Measurements from ENCODE around the gene AGAP2.
A peak's percentile ranks its signal among the peaks of the same experiment; 100 is the strongest.

AGAP2 gene

DNA sequence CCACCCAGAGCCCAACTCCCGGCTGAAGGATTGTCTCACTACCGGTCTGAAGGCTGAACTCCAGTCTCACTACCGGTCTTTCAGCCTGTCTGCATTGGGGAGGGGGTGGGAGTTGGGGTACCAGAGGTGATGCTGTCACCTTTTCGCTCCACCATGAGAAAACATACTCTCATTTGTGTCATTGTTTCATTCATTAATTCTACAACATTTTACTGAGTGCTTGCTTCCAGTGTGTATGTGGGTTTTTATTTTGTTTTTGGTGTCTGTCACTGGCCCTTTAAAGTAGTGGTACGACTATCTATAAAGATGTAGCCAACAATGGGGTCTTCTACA lies 14.1 kb upstream of the AGAP2 start:
- DNase-seq, result no peak

DNA sequence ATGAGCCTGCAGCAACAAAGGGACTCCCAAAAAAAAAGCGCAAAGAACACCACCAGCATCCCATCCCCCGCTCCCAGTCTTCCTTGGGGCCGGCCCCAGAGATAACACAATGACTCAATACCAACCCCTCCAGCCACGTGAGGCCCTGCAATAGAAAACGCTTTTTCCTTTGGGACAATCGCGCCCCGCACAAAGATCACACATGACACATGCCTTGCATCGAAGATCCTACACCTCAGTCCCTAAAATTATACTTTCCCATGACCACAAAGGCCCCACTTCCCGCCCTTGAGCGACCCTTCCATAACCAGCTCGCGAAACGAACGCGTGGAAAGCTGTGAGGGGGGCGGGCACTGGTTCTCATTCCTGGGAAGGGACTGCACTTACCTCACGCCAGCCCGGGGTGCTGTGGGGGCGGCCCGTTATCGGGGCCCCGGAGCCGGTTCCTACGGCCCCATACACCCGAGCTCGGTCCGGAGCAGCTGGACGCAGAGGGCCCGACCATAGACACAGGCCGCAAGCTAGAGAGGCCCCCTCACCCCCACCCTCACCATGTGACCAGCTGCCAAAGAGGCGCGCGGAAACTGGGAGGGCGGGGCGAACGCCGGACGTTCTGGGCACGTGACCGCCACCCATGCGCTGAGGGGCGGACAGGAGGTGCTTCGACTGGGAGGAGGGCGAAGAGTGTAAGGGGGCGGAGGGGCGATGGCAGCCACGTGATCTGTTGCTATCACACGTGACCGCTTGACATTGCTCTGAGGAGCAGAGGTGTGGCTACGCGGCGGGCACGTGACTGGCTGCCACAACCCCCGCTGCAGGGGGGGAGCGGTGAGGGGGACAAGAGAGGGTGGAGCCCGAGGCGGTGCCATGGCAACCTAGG lies 13.5 kb upstream of the AGAP2 start, which contains the start of gene CDK4:
Gene CDK4, minus strand, starts transcription at position 523 of the 880 bp plus-strand sequence. CDS start 593 bp downstream, outside the sequence.
- DNase-seq, result peak; percentile 98

GRCh38 chr12:57751432-57751787 lies 12.9 kb upstream of the AGAP2 start:
- no peak for DNase-seq

GRCh38 chr12:57750561-57751431 lies 12.3 kb upstream of the AGAP2 start:
- no peak for DNase-seq

DNA sequence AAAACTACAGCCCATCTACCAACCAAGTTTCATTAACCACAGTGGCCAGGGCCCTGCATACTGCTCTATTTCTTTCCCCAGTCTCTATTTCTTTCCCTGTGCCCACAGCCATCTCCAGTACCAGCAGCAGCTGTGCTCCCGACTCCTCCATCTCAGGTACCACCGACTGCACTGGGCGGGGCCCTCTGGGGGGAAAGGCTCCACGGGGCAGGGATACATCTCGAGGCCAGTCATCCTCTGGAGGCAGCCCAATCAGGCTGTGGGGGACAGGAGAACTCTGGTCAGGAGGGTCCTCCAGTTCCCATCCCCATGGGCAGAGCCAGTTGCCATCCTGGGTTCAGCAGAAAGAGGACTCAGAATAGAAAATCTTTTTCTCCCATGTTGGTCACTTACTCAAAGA lies 10.5 kb upstream of the AGAP2 start:
- DNase-seq, result no peak

DNA sequence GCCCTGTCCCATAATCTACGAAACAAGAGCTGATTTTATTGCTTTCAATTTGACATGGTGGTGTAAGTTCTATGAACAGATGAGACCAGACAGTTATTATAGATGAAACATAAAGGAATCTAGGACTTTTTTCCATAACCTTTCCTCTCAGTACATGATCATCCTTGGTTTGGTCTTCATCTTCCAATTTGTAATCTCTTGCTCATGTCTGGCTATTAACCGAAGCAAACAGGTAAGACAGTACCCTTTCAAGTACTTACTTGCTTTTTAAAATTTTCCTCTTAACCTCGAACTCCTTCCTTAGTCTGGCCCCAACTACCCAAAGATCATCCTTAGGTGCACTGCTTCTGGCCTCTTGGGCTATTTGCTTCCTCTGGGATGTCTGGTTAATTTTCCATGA lies 7.5 kb upstream of the AGAP2 start:
- no peak for DNase-seq

- DNase-seq, result peak; percentile 9
These were observed 6.9 kb upstream of the AGAP2 start for GRCh38 chr12:57745485-57745881.

DNA sequence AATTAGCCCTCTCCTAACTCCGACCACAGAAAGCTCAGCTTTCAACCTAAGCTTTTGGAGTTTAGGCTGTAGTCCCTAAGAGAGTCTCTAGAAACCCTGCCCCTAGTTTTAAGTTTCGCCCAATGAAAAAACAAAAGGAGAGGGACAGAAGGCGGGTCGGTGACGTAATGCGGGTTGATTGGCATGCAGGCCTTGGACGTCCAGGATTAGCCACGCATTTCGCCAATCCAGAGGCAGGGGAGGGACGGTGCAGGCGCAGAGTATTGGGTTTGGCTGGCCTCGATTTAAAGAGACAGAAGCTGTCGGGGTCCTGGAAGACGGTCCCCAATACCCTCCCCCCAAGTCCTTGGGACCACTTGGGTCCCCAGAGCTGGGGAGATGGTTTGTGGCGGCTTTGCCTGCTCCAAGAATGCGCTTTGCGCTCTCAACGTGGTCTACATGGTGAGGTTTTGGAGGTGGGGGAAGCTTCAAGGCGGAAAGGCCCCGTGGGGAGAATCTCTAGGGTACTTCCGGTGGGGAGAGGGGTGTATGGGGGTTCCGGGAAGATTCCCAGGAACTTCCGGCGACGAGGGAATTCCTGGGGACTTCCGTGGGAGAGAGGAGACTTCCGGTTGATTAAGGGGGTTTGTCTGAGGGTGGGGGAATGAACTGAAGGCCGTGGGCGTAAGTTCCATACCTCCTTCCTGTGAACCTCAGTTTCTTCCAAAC lies 6.4 kb upstream of the AGAP2 start, which contains the start of gene TSPAN31:
Gene TSPAN31, plus strand, starts transcription at position 263 of the 708 bp plus-strand sequence. Its CDS starts 116 bp downstream, at position 379.
- peak; percentile 96 for DNase-seq

GRCh38 chr12:57744194-57744776 lies 5.7 kb upstream of the AGAP2 start:
- DNase-seq, result peak; percentile 74

GRCh38 chr12:57743769-57744168 lies 5.2 kb upstream of the AGAP2 start:
- no peak for DNase-seq

DNA sequence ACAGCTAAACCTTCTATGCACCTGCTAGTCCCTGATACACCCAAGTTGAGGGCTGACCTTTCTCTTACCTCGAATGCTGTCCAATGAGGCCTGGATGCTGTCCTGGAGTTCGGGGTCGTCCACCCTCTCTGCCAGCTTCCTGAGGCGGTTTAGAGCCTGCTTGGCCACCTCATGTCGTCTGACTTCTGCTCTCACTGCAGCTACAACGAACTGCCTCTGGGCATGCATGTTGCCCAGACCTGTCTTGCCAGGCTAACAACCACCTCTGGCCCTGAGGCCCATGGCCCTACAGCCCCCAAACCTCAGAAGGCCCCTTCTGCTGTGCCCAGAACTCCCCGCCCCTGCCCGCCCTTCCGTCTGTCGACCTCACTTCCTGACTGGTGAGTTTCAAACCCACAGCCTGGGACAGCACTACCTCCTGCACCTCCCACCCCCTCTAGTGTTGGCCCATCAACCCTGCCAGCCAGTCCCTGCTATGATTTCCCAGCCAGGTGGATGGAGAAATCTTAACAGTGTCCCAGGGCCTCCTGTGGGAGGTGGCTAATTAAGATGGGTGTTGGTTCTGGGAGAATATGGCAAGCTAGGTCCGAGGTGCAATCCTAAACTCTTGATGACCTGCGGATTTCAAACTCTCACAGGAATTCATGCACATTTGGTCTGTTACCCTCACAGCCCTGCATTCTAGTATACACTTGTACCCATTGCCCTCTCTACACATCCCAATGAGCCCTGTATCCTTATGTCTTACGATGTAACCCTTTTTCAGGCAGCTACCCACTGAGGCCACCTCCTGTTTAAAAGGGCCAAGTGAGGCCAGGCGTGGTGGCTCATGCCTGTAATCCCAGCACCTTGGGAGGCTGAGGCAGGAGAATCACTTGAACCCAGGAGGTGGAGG lies 3.5 kb upstream of the AGAP2 start:
- peak; percentile 80 for DNase-seq

GRCh38 chr12:57741413-57741789 lies 2.9 kb upstream of the AGAP2 start:
- DNase-seq, result peak; percentile 11

DNA sequence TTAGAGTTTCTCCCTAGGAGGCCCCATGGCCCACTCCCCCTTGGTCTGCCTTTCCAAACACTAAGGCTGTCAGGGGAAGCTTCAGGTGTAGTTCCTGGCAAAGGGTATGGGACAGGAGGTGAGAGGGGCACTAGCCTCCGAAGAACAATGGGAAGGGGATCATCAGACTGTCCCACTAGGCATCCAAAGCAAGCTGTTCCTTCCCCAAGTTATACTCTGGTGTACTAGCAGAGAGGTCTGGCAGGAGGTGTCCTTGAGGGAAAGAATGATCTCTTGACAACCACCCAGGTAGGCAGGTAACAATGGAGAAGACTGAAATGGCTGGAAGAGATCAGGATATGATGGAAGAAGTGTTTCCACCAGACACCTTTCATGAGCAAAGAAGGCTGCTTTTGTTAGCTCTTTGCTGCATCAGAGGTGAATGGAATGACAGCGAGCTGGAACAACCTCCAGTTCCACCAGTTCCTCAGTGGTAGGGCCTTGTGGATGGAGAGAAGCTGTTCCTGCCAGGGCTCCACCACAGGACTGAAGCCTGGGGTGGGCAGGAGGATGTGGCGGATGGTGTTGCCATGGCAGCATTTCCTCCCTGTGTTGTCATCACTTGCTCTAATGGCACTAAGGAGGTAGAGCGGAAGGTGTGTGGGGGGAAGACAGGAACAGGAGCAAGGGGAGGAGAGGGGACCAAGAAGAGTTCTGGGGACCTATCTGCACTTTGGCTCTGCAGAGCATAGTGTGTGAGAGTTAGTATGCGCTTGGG lies 2.3 kb upstream of the AGAP2 start:
- DNase-seq, result peak; percentile 74

DNA sequence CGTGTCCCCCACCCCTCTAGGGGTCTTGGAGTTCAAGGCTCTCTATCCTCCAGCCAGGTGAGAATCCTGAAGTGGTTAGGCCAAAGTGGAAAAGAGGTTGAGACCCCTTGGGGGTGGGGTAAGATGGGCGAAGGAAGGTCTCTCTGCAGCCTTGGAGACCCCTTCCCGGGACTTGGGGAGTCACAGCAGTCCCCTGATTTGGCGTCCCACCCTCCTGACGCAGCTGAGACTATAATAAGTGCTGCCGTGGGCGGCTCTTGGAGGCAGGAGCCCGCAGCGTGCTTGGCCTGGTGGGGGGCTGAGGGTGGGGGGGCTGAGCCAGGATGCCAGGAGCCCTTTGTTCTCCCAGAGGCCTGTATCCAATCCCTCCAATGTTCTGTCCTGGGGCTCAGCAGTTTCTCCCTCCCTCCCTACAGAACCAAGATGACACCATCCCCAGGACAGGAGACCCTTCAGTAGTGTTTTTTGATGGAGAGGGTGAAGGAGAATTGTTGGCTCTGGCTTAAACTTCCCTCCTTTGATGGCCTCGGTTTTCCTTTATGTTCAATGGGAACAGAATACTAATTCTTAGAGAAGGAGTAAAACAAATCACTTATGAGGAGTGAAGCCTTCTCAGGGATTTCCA lies 1.5 kb upstream of the AGAP2 start:
- DNase-seq, result no peak

DNA sequence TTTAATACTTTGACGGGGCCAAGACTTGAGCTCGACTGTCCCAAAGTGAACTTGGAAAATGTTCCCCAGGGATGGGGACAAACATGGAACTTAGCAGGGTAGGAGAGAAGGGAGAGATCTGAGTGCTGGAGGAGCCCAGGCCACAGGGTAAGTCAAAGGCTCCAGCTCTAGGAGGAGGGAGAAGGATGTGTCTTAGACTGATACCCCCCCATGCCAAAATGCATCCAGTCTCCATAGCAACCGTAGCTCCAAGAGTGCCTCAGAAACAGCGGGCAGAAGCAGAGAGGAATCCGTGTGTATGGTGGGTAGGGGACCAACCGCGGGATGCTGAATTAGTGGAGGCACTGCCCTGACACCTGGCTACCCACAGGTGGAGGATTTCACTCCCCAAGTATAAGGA lies 845 bp upstream of the AGAP2 start:
- no peak for DNase-seq

DNA sequence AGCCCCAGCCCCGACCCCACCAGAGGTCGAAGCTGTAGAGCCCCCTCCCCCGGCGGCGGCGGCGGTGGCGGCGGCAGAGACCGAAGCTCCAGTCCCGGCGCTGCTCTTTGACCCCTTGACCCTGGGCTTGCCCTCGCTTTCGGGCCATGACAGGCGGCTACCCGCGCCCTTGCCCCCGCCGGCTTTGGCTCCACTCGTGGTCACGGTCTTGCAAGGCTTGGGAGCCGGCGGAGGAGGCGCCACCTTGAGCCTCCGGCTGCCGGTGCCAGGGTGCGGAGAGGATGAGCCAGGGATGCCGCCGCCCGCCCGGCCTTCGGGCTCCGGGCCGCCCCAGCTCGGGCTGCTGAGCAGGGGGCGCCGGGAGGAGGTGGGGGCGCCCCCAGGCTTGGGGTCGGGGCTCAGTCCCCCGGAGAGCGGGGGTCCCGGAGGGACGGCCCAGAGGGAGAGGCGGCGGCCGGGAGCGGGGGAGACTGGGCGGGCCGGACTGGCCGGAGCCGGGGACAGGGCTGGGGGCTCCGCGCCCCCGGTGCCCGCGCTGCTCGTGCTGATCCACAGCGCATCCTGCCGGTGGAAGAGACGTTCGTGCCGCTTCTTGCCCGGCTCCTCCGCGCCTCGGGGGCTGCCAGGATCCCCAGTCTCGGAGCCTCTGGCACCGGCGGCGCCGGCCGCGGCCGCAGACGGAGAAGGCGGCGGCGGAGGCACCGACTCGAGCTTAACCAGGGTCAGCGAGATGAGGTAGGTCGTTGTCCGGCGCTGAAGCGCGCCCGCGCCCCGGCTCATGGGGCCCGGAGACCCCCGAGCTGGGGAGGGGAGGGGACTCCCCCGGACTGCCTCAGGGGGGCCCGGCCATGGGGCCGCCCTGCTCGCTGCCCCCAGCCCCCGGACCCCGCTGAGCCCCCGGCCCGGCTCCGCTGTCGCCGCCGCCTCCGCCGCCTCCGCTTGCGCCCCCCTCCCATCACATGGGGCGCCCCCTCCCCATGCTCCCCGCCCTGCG lies 778 bp downstream of the AGAP2 start:
- no peak for DNase-seq

DNA sequence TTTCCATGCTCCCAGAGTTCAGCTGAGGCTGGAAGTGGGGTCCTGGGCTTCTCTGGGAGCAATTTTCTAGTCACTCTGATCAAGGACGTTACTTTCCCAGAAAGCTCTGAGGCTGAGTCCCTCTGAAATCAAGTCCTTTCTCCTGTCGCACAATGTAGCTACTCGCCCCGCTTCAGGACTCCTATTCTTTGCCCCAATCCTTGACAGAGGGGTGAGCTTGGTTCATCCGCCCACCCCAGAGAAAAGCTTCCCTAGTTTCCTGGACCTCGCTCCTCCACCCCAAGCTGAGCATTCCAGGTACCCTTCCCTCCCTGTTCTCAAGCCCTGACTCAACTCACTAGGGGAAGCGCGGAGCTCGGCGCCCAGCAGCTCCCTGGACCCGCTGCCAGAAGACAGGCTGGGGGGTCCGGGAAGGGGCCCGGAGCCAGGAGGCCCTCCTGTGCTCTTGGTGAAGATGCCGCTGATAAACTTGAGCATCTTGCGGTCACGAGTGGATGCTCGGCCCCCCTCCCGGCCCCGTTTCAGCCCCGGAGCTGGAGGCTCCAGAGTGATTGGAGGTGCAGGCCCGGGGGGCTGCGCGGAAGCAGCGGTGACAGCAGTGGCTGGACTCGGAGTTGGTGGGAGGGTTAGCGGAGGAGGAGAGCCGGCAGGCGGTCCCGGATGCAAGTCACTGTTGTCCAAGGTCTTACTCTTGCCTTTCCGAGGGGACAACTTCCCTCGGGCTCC lies 1.6 kb downstream of the AGAP2 start:
- DNase-seq, result no peak

DNA sequence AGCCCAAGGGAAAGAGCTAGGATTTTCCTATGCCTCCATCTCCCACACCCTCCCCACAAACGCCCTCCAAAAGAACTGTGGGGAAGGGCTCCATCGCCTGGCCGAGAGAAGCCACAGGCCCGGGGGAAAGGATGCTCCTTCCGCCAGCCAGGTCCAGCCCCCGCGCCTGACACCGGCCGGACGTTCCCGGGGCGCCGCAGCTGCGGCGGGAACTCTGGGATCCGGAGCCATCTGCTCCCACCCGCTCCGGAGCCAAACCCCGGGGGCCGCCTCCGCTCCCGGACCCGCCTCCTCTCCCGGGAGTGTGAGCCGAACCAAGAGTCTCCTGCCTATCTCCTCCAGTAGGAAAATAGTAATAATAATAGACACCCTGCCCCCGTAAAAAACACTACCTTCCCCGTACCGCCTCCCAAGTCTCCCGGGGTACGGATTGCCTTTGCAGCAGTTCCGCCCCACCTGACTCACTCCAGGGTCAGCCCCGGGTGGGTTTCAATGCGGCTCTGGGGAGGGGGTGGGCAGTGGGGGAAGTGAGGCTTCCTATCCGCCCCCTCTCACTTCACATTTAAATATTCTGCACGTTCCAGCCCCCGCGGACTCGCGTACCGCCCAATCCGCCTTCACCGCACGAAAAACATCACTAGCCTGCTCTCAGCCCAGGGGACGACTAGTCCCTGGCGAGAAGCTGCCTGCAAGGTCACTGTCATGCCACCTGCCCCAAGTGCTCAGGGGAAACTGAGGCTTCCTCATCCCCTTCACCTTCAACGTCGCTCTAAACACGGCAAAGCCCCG lies 2.4 kb downstream of the AGAP2 start:
- no peak for DNase-seq
